NOMO-1 (cell line): ENCODE results near the gene ZNF496.
"Not testable (repeated sequence)": the region's sequence is repeated elsewhere in the genome, so short reads cannot be mapped to it uniquely, and the experiment has no call there.

ENCODE experiments used
- DNase-seq, 2 experiments: peaks; one replicate each; lab custom pipeline; 2025; ENCODE audit not compliant: unreplicated experiment in 2 of 2; lab: John Stamatoyannopoulos, UW

Gene ZNF496

GRCh38 chr1:247360116-247360898 lies 28.6 kb upstream of the ZNF496 start:
- DNase-seq: peak; percentile 66 to 75

GRCh38 chr1:247359559-247359958 lies 27.9 kb upstream of the ZNF496 start:
- DNase-seq: no peak

GRCh38 chr1:247358920-247359319 lies 27.3 kb upstream of the ZNF496 start:
- DNase-seq: peak; percentile 19 to 52

DNA sequence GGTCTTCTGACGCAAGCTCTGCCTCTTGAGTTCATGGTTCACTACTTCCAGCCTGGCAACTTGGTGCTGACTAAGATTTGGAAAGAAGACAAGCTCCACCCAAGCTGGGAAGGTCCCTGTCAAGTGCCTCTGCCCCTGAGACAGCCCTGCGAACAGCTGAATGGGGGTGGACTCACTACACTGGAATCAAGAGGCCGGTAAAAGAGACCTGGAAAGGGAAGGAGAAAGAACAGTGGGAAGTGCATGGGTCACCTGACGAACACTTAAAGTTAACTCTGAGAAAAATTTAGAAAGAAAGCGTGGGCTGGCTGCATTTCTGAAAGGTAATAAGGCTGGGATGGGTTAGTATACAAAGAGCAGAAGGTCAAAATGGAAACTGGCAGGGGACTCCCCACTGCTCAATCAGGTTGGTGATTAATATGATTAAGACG lies 26.1 kb upstream of the ZNF496 start:
- DNase-seq: no peak

DNA sequence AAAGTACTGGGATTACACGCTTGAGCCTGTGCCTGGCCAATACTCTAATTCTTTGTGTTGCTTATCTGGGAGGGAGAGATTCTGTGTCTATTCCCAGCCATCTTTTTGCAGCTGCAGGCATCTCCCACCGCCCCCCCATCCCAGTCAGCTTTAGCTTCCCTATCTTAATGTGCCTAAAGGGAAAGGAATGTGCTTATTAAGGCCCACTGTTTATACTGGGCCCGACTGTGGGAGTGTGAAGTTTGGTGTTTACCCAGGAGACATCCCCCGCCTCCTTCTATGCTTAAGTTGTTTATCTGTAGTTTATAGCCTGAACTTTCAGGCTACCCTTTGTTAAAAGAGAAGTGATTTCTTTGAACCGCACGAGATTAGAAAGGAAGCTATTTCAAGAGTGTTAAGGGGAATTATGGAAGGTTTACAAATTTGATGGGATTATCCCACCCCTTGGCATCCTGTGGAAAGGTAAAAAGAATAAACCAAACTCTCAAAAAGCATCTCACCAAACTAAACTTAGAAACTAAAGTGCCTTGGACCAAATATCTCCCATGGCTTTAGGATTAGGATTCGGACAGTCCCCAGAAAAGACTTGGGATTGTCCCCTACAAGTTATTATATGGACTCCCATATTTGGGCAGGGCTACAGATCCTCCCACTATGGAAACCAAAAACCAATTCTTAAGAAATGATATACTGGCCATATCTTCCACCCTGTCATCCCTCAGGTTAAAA lies 25.5 kb upstream of the ZNF496 start:
- no peak for DNase-seq

- DNase-seq: not testable (repeated sequence)
Measured at GRCh38 chr1:247355160-247355559, 23.5 kb upstream of the ZNF496 start.

GRCh38 chr1:247352175-247352574 lies 20.5 kb upstream of the ZNF496 start:
- no peak for DNase-seq

DNA sequence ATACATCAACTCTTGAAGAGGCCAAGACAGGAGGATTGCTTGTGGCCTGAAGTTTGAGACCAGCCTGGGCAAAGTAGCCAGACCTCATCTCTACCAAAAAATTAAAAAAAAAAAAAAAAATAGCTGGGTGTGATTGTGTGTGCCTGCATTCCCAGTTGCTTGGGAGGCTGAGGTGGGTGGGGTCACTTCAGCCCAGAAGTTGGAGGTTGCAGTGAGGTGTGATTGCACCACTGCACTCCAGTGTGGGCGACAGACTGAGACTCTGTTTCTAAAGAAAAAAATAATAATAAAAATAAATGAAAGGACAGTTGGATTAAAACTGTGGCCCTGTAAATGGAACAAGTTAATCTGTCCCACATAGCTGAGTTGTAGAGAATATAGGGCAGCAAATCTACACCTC lies 18.9 kb upstream of the ZNF496 start:
- no peak for DNase-seq

DNA sequence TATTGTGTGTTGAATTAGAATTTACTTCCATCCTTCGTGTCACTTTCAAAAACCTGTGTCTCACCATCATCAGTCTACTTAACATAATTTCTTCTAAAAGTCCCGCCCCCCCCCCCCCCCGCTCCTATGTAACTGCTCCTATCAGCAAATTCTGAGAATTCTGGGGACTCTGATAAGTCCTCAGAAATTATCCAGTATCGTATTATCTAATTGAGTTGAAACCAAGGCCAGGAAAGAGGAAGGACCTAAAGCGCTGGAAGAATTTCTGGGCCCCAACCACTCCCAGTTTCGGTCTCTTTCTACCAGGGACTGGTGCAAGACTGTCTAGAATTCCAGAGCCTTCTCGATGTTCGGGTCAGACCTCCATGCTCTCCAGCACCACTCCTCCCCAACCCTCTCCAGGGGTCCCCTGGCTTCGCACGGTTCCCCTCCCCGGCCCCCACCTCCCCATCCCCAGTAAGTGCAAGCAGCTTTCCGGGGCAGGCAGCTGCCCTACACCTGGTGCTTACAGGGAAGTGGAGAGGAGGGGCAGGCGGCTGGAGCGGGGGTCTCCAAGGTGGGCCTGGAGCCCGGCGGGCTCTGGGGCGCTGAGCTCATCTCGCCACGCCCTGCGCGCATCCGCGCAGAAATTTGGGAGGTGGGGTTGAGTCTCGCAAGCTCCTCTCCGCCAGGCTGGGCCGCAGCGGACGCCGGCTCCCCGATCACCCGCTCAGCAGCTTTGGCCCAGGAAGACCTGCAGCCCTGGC lies 16.0 kb upstream of the ZNF496 start:
- no peak for DNase-seq

DNA sequence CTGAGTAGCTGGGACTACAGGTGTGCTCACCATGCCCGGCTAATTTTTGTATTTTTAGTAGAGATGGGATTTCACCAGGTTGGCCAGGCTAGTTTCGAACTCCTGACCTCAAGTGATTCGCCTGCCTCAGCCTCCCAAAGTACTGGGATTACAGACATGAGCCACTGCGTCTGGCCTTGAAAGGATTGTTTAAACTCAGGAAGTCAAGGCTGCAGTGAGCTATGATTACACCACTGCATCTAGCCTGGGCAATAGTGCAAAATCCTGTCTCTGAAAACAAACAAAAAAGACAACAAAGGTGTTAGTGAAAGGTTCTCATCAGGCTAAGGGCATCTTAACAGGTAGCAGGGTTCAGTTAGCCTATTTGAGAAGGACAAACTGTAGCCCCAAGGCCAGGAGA lies 14.2 kb upstream of the ZNF496 start:
- no peak for DNase-seq

DNA sequence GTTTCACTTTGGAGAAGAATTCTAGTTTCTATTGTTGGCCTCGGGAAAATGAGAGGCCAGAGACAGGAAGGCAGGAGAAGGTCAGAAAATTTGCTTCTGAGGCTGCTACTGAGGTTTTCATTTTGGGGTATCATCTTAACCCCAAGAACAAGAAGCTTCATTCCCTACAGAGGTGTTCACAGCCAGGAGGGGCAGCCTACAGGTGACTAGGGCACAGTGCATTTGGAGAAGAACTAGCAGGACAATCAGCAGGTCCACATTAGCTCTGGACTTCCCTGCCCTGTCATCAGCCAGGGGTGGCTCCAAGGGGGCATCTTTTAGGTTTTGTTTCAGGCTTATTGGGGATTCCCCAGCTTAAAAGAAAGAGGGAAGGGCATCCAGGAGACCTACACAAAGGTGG lies 12.1 kb upstream of the ZNF496 start:
- no peak for DNase-seq

DNA sequence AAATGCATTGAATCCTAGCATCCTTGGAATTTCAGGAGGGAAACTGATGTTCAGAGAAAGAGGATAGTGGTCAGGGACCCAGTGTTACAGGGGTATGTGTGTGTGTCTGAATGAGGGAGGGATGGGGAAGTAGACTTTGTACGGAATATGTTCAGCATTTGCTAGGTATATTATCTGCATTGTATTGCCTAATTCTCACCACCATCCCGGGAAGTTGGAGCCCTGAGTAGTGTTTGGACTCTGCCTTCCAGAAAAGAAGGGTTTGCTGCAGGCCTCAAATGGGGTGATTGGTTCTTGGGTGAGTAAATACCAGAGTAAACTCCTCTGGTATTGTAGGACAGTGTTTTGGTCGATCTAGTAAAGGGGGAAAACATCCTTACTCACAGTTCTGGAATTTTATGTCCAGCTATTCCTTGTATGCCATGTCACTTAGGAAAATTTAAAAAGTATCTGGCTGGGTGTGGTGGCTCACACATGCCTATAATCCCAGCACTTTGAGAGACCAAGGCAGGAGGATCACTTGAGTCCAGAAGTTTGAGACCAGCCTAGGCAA lies 7.1 kb upstream of the ZNF496 start:
- no peak for DNase-seq

- no peak for DNase-seq
Measured at GRCh38 chr1:247337961-247338360, 6.3 kb upstream of the ZNF496 start.

DNA sequence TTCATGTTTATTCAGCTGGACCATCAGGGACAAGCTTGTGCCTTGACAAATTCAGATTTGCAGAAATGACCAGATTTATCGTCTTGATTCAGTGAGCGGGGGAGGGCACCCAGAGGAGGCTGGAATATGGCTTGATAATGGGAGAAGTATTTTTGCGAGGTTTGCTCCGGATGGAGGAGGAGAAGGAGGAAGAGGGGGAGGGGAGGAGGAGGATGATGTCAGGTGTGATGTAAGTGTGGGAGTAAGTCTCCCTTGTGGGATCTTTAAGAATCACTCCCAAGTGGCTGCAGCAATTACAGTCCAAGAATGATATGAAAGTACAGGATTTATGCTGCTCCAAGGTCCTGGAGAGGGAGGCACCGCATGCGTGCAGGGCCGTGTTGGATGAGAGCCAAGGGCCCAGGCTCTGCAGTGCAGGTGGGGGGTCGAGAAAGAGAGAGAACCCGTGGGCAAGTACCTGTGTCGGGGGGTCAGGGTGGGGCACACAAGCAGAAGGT lies 5.6 kb upstream of the ZNF496 start:
- no peak for DNase-seq

DNA sequence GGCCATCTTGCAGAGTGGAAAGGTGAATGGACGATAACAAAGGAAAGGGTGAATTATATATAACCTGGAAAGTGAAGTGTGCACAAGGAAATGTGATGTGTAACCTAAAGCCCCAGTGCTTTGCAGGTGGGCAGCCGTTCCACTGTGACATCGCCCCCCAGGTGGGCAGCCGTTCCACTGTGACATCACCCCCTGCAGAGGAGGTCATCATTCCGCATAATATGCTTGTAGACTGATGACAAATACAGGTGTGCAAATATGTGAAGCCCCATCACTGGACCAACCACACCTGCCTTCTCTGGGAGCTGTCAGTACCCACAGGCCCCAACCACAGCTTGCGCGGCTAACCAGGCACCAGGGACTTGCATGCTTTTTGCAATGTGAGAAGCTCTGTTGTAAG lies 4.7 kb upstream of the ZNF496 start:
- DNase-seq: no peak

DNA sequence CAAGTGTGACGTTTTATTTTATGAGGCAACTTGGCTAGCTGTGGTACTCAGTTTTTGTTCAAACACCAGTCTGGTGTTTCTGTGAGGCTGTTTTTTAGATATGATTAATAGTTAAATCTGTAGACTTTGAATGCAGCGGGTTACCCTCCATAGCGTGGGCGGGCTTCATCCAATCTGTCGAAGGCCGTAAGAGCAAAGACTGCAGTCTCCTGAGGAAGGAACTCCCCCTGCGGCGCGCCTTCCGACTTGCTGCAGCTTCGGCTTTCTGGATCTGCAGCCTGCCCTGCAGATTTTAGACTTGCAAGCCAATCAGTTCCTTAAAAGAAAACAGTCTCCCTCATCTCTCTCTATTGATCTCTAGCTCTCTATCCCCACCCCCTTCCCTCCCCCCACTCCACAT lies 4.2 kb upstream of the ZNF496 start:
- no peak for DNase-seq

GRCh38 chr1:247334378-247335133 lies 2.9 kb upstream of the ZNF496 start:
- DNase-seq: no peak

DNA sequence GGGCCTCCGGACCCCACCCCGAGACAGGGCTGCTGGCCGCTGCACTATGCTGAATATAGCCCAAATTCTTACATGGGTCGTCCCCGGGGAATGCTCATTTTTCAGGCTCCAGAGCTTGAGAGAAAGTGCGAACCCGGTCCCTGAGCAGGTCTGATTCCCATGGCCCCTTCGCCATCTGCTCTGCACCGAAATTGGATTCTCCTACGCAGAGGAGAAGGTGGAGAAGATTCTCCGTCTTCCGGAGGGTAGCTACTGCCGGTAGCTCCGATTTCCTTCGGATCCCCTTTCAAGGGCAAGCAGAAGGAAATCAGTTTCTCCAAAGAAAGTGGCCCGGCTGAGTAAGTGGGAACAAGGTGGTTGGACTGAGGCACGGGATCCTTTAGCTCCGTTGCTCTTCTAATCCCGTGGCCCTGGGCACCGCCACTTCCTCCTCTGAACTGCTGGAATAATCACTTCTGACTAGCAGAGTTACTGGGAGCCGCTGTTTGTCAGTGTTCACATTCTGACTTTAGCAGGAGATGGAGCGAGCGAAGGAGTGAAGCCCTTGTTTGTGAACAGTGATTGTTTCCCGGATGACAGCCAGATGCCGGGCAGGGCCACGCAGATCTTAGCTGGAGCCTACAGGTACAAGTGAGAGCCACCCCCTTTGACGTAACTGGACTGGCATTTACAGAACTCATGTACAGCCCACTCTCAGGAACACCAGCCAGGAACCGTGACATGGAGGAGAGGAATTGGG lies 1.1 kb upstream of the ZNF496 start:
- no peak for DNase-seq

GRCh38 chr1:247332215-247332622 lies 552 bp upstream of the ZNF496 start:
- DNase-seq: peak in 1 of 2 experiments; percentile 42

- peak; percentile 79 to 80 for DNase-seq
Measured at GRCh38 chr1:247331172-247331524, 519 bp downstream of the ZNF496 start.
